Suppressor macrophage treated with lipopolysaccharide for 1 hour (primary cell): Measurements from ENCODE around the gene SOX15.

Experiments
- DNase-seq, 3 donors: peaks; one replicate each; pipeline ENCODE4 v3.0.0-alpha.2; 2020 to 2022

The SOX15 gene

DNA sequence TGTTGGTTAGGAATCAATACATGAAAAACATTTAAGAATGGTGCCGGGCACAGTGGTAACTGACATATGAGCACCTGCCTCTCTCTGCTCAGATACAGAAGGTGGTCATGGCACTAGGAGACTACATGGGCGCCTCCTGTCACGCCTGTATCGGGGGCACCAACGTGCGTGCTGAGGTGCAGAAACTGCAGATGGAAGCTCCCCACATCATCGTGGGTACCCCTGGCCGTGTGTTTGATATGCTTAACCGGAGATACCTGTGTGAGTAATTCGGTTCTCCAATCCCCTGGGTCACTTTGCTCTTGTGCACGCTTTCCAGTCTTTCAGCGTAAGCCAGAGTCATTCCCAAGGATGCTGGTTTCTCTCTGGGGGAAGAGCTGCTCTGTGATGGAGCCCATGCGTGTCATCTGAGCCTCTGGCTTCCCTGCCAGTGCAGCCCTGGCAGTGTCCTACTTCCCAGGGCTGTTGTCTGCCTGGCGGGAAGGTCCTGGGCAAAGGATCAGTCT, 13.4 kb downstream of the SOX15 start:
- DNase-seq, result no peak

DNA sequence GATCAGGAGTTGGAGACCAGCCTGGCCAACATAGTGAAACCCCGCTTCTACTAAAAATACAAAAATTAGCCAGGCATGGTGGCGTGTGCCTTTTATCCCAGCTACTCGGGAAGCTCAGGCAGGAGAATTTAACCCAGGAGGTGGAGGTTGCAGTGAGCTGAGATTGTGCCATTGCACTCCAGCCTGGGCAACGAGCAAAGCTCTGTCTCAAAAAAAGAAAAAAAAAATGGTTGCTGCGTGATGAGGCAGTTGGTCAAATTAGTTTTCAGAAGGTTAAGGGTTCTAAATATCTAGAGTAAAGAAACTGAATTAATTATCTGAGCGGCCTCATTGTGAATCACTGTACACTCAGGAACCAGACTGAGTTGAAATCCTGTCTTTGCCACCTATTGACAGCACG, 13.9 kb downstream of the SOX15 start:
- DNase-seq, result no peak

DNA sequence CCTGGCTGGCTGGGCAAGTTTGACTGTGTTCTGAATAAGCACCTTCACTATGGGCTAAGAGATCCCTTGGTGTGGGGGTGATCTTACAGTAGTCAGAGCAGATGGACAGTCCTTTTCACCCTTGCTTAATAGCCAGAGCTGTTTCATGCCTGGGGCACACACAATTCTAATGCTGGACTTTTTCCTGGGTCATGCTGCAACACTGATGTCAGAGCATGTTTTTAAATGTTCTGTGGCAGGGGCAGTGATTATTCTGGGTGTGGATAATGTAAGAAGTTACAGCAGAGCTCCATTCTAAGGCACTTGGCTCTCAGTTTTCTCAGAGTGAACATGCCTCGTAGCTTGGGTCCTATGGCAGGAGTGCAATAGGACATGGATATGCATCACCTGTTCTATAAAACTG, 14.4 kb downstream of the SOX15 start:
- peak in 1 of 3 donors; percentile 33 for DNase-seq

DNA sequence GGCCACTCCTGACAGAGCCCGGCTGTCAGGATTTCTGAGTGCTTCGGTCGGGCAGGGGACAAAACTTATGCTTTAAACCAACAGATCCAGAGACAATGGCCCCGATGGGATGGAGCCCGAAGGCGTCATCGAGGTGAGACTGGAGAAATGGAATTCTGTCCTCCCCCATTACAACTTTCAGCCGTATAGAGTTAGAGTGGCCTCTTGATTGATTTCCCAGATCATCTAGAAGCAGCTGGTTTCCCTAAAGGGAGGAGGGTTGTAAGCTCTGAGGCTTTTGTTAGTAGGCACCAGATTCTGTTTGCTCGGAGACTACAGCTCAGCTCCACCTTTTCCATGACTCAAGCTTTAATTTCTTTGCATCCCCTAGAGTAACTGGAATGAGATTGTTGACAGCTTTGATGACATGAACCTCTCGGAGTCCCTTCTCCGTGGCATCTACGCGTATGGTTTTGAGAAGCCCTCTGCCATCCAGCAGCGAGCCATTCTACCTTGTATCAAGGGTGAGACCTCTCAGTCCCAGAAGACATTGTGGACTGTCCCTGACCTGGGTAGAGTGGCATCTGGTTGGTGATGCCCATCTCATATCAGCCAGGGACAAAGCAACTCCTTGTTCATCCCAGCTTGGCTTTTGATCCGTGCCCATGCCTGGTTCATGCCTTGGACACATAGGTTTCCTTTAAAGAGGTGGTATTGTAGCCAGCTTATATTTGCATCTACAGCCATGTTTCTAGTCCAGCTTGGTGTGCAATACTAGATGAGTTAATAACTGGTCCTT, 15.5 kb downstream of the SOX15 start:
- peak in 1 of 3 donors; percentile 33 for DNase-seq

DNA sequence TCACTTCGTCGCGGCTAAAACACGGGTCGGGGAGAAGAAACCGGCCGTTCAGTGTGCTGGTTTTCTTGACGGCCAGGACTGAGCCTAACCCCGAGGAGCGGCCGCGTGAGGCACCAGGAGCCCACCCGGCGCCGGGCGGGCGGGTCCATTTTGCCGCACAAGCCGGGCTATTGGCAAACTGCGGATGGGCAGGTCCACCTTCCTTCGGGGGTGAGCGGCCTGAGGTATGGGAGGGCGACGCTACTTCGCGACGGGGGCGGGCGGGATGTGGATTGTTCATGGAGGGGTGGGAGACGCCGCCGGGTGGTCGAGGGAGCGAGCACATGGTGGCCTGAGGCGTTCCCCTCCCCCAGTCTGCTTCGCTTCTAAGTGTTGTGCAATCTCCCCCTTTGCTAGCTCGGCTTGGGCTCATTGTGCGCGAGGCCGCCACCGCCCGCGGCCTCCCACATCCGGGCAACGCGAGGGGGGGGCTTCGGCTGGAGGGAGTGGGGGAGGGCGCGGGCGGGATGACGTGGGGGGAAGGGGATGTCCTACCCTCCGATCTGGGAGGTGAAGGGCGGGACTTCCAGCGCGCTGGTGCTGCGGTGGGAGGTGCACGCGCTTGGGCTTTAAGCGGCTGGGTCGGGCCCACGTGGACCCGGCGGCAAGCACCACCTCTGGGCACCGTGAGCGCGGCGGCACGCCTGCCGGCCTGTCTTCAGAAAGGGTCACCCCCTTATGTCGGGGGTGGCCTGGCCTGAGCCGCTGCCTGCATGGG, 16.4 kb downstream of the SOX15 start:
- DNase-seq, result peak; percentile 93 to 97 (median 95)

DNA sequence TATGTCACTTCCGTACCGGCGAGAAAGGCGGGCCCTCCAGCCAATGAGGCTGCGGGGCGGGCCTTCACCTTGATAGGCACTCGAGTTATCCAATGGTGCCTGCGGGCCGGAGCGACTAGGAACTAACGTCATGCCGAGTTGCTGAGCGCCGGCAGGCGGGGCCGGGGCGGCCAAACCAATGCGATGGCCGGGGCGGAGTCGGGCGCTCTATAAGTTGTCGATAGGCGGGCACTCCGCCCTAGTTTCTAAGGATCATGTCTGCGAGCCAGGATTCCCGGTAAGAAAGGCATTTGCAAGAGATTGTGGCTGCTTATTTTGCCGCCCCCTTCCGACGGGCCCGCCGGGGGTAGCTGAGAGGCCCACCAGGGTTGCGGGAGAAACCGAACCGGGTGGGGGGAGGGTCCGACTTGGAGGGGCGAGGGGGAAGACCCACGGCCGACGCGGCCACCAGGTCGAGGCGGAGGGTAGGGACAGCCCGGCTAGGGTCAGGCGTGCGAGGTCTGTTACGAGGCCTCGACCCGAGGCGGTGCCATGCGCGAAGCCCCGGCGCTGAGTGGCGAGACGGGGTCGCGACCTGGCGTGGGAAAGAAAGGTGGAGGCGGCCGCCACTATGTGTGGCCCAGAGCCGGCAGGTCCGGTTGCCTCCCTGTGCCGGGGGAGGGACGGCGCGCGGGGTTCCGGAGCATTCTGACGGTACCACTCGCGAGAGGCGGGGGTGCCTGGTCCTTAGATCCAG, 17.1 kb downstream of the SOX15 start:
- DNase-seq, result peak; percentile 99 to 100 (median 100)

DNA sequence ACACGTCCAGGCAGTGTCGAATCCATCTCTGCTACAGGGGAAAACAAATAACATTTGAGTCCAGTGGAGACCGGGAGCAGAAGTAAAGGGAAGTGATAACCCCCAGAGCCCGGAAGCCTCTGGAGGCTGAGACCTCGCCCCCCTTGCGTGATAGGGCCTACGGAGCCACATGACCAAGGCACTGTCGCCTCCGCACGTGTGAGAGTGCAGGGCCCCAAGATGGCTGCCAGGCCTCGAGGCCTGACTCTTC, 17.6 kb downstream of the SOX15 start:
- no peak for DNase-seq

DNA sequence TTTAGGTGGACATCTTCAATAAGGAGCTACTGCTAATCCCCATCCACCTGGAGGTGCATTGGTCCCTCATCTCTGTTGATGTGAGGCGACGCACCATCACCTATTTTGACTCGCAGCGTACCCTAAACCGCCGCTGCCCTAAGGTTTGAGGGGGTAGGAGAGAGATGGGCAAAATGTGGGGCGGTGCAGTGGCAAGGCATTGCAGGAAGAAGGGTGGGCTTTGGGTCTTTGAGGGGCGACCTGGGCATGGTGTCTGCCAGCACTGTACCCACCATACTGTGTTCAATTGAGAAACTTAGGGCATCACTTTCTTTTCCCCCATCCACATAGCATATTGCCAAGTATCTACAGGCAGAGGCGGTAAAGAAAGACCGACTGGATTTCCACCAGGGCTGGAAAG, 19.5 kb downstream of the SOX15 start:
- no peak for DNase-seq

DNA sequence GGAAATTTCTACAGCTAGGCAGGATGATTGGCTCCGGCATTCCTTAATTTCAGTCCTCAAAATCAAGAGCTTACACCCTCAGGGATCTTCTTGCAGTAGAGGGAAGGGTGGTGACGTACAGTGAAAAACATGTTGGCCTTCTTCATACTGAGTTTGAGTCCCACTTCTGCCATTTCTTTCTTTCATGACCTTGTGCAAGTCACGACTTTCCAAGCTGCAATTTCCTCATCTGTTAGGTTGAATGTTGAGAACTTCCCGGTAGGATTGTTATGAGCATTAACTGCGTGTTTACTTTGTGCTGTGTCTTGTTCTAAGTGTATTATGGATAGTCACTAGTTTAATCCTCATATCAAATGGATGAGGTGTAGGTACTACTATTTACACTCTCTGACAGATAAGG, 20.3 kb downstream of the SOX15 start:
- peak in 2 of 3 donors; percentile 37 to 39 for DNase-seq

DNA sequence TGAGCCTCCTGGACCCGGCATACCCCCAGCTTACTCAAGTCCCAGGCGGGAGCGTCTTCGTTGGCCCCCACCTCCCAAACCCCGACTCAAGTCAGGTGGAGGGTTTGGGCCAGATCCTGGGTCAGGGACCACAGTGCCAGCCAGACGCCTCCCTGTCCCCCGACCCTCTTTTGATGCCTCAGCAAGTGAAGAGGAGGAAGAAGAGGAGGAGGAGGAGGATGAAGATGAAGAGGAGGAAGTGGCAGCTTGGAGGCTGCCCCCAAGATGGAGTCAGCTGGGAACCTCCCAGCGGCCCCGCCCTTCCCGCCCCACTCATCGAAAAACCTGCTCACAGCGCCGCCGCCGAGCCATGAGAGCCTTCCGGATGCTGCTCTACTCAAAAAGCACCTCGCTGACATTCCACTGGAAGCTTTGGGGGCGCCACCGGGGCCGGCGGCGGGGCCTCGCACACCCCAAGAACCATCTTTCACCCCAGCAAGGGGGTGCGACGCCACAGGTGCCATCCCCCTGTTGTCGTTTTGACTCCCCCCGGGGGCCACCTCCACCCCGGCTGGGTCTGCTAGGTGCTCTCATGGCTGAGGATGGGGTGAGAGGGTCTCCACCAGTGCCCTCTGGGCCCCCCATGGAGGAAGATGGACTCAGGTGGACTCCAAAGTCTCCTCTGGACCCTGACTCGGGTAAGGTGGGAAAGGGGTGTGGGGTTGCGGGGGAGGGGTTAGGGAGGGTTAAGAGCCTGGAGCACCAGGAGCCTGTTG, 26.6 kb downstream of the SOX15 start:
- DNase-seq, result no peak

DNA sequence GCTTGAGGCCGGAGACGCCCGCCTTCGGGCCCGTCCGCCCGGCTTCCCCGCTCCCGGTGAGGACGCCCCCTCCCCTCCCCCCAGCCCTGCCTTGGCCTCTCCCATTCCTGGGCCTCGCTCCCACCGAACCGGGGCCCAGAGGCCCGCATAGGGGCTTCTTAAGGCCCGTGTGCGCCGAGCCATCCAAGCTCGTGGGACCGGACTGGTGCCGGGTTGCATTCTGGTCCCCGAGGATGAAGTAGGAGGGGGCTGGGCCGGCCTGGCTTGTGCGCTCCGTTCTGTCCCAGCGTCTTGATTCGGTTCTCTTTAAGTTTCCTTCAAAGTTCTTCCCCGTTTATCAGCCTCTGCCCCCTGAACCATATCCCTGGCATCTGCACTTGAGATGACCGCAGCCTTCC, 27.7 kb downstream of the SOX15 start:
- DNase-seq, result no peak

DNA sequence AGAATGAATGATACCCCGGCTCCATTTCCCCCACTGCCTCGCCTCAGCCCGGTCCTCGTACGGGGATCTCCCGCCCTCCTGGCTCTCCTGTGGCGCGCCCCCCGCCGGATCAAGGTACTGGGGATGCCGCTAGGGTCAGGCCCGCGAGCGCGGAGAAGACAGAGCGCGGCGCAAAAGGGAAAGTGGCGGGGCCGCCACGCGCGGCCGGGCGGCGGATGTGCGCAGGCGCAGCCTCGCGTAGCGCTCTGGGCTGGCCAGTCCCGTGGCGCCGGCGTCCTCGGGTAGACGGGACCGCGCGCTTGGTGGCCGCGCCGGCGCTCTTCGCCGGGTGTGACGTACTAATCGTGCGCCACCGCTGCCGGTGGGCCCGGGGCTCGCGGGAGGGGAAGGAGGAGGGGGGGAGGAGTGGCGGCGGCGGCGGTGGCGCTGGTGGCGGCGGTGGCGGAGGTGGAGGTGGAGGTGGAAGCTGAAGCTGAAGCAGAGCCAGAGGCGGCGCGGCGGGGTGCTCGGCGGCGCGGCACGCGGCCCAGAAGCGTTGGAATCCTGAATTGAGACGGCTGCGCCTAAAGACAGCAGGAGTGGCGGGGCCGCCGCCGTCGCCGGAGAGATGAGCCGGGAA, 28.2 kb downstream of the SOX15 start, which contains the start of gene SENP3:
TSS of gene SENP3 (plus strand) at position 331 of the 619 bp plus-strand sequence. CDS start 1,158 bp downstream, outside the sequence.
- peak; percentile 95 to 98 (median 98) for DNase-seq

DNA sequence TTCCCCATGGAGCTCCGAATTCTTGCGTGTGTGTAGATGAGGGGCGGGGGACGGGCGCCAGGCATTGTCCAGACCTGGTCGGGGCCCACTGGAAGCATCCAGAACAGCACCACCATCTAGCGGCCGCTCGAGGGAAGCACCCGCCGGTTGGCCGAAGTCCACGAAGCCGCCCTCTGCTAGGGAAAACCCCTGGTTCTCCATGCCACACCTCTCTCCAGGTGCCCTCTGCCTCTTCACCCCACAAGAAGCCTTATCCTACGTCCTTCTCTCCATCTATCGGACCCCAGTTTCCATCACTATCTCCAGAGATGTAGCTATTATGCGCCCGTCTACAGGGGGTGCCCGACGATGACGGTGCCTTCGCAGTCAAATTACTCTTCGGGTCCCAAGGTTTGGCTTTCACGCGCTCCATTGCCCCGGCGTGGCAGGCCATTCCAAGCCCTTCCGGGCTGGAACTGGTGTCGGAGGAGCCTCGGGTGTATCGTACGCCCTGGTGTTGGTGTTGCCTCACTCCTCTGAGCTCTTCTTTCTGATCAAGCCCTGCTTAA, 28.8 kb downstream of the SOX15 start:
- peak; percentile 87 to 92 (median 90) for DNase-seq

DNA sequence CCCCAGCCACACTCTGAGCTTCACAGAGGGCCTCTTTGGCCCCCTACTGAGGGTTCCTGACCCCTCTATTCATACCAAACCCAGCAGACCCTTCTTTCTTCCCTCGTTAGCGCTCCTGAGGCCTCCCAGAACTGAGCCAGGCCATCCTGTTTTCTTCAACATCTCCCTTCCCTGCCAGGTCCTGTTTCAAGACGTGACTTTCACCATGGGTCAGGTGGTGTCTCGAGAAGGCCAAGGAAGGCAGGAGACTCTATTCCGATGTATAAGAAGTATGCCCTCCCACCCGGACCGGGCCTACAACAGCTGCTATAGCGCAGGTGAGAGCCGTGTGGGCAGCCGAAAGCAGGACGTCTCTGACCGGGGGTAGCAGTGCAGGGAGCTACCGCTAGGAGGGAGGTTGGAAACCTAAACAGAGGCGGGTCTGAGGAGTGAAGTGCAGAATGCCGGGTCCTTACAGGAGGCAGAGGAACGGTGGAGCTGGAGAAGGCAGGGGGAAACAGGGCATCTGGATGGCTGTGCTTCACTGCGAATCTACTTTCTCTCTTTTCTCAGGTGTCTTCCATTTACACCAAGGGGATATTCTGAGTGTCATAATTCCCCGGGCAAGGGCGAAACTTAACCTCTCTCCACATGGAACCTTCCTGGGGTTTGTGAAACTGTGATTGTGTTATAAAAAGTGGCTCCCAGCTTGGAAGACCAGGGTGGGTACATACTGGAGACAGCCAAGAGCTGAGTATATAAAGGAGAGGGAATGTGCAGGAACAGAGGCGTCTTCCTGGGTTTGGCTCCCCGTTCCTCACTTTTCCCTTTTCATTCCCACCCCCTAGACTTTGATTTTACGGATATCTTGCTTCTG, 29.5 kb downstream of the SOX15 start:
- peak; percentile 63 to 81 (median 70) for DNase-seq

DNA sequence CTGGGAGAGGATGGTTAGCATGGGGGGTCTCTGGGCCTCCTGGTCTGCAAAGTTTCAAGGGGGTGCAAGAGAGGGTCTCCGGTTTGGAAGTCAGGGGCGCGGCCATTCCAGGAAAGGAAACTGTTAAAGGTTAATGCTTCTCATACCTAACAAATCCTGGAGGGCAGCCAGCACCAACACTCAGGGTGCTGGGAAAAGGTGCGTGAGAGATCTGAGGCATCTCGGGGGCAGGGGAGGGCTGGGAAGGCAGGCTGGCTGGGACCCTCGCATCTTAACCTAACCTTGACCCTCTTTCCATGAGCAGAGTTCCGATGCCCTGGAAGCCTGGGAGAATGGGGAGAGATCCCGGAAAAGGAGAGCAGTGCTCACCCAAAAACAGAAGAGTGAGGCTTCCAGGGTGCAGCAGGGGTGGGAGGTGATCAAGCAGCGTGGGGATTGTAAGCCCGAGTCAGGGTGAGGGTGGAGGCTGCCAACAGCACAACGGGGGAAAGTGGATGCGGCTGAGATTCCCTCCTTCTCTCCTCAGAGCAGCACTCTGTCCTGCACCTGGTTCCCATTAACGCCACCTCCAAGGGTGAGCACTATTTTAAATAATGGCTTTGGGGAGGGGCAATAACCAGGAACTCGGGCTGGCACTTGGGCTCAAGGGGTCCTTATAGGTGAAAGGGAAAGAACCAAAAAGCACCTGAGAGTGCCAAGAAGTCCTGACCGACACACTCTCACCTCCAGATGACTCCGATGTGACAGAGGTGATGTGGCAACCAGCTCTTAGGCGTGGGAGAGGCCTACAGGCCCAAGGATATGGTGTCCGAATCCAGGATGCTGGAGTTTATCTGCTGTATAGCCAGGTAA, 30.3 kb downstream of the SOX15 start:
- DNase-seq, result no peak

DNA sequence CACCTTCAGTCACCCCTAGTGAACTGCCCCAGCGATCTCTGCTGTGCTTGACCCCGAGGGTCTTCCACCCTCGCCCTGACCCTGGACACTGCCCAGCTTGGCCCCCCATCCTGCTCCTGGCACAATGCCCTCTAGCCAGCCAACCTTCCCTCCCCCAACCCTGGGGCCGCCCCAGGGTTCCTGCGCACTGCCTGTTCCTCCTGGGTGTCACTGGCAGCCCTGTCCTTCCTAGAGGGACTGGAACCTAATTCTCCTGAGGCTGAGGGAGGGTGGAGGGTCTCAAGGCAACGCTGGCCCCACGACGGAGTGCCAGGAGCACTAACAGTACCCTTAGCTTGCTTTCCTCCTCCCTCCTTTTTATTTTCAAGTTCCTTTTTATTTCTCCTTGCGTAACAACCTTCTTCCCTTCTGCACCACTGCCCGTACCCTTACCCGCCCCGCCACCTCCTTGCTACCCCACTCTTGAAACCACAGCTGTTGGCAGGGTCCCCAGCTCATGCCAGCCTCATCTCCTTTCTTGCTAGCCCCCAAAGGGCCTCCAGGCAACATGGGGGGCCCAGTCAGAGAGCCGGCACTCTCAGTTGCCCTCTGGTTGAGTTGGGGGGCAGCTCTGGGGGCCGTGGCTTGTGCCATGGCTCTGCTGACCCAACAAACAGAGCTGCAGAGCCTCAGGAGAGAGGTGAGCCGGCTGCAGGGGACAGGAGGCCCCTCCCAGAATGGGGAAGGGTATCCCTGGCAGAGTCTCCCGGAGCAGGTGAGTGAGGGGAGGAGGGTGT, 31.2 kb downstream of the SOX15 start, which contains the start of gene TNFSF13:
TSS of gene TNFSF13 (plus strand) at position 207 of the 776 bp plus-strand sequence. CDS start at position 497, 290 bp downstream.
- peak; percentile 50 to 53 (median 50) for DNase-seq

DNA sequence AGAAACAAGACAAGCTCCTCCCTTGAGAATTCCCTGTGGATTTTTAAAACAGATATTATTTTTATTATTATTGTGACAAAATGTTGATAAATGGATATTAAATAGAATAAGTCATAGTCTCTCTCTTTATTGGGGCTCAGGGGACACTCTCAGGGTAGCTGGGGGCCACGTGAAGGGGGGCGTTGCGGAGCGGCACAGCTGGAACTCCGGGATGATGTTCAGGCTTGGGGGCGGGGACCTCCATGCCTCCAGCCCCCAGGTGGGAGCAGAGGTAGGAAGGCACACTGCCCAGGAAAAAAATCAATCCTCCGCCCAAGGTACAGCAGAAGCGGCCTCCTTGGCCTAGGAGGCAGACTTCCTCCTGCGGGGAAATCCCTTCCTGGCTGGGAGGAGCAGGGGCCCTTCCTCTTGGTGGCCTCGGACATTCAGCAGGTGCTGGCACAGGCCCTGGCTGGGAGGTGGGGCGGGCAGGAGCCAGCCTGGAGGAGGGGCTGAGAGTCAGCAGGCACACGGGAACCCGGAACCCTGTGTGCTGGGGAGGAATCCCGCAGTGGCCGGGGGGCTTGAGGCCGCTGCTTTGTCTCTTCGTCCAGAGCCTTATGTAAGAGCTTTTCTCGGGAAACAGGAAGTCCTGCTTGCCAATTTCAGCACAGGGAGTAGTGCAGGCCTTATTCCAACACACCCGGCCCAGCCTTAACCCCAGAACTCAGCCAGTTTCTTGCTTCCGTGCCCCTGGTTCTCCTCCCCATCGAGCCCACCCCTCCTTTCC, 31.9 kb downstream of the SOX15 start:
- peak; percentile 76 to 86 (median 78) for DNase-seq

DNA sequence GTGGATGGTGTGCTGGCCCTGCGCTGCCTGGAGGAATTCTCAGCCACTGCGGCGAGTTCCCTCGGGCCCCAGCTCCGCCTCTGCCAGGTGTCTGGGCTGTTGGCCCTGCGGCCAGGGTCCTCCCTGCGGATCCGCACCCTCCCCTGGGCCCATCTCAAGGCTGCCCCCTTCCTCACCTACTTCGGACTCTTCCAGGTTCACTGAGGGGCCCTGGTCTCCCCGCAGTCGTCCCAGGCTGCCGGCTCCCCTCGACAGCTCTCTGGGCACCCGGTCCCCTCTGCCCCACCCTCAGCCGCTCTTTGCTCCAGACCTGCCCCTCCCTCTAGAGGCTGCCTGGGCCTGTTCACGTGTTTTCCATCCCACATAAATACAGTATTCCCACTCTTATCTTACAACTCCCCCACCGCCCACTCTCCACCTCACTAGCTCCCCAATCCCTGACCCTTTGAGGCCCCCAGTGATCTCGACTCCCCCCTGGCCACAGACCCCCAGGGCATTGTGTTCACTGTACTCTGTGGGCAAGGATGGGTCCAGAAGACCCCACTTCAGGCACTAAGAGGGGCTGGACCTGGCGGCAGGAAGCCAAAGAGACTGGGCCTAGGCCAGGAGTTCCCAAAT, 32.6 kb downstream of the SOX15 start:
- no peak for DNase-seq
